ENCODE data around the gene NAV2. TPM values are rescaled to one million over a fixed set of nuclear protein-coding genes. Genes with fewer than 3 reads are reported as not detected.

The NAV2 gene
- total and polyA plus RNA-seq, 2 experiments from 2014 or later = 26.0 to 45.0 TPM

DNA sequence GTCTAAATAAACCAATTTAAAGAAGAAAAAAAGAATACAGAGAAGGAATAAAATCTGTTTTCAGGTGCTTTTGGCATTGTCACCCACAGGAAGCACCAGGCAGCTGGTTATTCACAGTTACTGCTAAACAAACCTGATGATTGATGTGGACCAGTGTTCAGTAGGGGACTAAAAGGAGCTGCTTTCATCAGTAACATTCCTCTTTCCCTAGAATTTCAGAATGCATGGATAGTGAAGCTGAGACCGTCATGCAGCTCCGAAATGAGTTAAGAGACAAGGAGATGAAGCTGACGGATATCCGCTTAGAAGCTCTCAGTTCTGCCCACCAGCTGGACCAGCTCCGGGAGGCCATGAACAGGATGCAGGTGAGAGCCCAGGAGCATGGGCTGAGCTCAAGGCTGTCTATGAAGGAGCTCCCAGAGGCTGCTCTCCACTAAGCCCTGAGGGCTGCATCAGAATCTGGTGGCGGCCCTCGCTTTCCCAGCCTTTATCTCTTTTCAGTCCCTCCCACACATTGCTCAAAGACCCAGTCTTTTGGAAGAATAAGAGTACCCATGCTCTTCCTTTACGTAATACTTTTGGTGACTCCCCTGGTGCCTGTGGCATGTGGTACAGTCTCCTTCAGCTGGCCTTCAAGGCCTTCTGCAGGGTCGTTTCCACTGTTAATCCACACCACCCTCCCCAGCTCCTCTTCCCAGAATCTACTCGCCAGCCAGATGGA lies 378.2 kb downstream of the NAV2 start:
- no peak overlapping the region for H3K4me2 ChIP-seq
- TF ChIP-seq POLR2AphosphoS5 (IDR thresholded peaks at IDR 0.05; ENCODE audit: low read depth) (no peak), ZNF331 (CRISPR knock-in tag; IDR thresholded peaks at IDR 0.05; ENCODE audit: low read depth) (no peak), ZNF114 (CRISPR knock-in tag; IDR thresholded peaks at IDR 0.05) (no peak), CREB1 (CRISPR knock-in tag; IDR thresholded peaks at IDR 0.05; ENCODE audit: low read depth) (no peak), JUNB (IDR thresholded peaks at IDR 0.05; ENCODE audit: unreplicated experiment) (no peak), STAT1 (IDR thresholded peaks at IDR 0.05; ENCODE audit: unreplicated experiment) (no peak), EZH2phosphoT487 (IDR thresholded peaks at IDR 0.05; ENCODE audit: unreplicated experiment) (no peak), EZH2 (IDR thresholded peaks at IDR 0.05; ENCODE audit: low read depth, unreplicated experiment) (no peak), NANOG (IDR thresholded peaks at IDR 0.05; ENCODE audit: borderline replicate concordance) (no peak)
- TF ChIP-seq, protein P1, sequence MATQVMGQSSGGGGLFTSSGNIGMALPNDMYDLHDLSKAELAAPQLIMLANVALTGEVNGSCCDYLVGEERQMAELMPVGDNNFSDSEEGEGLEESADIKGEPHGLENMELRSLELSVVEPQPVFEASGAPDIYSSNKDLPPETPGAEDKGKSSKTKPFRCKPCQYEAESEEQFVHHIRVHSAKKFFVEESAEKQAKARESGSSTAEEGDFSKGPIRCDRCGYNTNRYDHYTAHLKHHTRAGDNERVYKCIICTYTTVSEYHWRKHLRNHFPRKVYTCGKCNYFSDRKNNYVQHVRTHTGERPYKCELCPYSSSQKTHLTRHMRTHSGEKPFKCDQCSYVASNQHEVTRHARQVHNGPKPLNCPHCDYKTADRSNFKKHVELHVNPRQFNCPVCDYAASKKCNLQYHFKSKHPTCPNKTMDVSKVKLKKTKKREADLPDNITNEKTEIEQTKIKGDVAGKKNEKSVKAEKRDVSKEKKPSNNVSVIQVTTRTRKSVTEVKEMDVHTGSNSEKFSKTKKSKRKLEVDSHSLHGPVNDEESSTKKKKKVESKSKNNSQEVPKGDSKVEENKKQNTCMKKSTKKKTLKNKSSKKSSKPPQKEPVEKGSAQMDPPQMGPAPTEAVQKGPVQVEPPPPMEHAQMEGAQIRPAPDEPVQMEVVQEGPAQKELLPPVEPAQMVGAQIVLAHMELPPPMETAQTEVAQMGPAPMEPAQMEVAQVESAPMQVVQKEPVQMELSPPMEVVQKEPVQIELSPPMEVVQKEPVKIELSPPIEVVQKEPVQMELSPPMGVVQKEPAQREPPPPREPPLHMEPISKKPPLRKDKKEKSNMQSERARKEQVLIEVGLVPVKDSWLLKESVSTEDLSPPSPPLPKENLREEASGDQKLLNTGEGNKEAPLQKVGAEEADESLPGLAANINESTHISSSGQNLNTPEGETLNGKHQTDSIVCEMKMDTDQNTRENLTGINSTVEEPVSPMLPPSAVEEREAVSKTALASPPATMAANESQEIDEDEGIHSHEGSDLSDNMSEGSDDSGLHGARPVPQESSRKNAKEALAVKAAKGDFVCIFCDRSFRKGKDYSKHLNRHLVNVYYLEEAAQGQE (IDR thresholded peaks at IDR 0.05; ENCODE audit: unreplicated experiment) = no peak
- TF ChIP-seq, protein P2, sequence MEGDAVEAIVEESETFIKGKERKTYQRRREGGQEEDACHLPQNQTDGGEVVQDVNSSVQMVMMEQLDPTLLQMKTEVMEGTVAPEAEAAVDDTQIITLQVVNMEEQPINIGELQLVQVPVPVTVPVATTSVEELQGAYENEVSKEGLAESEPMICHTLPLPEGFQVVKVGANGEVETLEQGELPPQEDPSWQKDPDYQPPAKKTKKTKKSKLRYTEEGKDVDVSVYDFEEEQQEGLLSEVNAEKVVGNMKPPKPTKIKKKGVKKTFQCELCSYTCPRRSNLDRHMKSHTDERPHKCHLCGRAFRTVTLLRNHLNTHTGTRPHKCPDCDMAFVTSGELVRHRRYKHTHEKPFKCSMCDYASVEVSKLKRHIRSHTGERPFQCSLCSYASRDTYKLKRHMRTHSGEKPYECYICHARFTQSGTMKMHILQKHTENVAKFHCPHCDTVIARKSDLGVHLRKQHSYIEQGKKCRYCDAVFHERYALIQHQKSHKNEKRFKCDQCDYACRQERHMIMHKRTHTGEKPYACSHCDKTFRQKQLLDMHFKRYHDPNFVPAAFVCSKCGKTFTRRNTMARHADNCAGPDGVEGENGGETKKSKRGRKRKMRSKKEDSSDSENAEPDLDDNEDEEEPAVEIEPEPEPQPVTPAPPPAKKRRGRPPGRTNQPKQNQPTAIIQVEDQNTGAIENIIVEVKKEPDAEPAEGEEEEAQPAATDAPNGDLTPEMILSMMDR (conservative IDR thresholded peaks at IDR 0.05; ENCODE audit: low read depth in 2 of 2) = no peak
- TF ChIP-seq, protein P3, sequence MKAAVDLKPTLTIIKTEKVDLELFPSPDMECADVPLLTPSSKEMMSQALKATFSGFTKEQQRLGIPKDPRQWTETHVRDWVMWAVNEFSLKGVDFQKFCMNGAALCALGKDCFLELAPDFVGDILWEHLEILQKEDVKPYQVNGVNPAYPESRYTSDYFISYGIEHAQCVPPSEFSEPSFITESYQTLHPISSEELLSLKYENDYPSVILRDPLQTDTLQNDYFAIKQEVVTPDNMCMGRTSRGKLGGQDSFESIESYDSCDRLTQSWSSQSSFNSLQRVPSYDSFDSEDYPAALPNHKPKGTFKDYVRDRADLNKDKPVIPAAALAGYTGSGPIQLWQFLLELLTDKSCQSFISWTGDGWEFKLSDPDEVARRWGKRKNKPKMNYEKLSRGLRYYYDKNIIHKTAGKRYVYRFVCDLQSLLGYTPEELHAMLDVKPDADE (IDR thresholded peaks at IDR 0.05) = no peak
- TF ChIP-seq, protein P4, sequence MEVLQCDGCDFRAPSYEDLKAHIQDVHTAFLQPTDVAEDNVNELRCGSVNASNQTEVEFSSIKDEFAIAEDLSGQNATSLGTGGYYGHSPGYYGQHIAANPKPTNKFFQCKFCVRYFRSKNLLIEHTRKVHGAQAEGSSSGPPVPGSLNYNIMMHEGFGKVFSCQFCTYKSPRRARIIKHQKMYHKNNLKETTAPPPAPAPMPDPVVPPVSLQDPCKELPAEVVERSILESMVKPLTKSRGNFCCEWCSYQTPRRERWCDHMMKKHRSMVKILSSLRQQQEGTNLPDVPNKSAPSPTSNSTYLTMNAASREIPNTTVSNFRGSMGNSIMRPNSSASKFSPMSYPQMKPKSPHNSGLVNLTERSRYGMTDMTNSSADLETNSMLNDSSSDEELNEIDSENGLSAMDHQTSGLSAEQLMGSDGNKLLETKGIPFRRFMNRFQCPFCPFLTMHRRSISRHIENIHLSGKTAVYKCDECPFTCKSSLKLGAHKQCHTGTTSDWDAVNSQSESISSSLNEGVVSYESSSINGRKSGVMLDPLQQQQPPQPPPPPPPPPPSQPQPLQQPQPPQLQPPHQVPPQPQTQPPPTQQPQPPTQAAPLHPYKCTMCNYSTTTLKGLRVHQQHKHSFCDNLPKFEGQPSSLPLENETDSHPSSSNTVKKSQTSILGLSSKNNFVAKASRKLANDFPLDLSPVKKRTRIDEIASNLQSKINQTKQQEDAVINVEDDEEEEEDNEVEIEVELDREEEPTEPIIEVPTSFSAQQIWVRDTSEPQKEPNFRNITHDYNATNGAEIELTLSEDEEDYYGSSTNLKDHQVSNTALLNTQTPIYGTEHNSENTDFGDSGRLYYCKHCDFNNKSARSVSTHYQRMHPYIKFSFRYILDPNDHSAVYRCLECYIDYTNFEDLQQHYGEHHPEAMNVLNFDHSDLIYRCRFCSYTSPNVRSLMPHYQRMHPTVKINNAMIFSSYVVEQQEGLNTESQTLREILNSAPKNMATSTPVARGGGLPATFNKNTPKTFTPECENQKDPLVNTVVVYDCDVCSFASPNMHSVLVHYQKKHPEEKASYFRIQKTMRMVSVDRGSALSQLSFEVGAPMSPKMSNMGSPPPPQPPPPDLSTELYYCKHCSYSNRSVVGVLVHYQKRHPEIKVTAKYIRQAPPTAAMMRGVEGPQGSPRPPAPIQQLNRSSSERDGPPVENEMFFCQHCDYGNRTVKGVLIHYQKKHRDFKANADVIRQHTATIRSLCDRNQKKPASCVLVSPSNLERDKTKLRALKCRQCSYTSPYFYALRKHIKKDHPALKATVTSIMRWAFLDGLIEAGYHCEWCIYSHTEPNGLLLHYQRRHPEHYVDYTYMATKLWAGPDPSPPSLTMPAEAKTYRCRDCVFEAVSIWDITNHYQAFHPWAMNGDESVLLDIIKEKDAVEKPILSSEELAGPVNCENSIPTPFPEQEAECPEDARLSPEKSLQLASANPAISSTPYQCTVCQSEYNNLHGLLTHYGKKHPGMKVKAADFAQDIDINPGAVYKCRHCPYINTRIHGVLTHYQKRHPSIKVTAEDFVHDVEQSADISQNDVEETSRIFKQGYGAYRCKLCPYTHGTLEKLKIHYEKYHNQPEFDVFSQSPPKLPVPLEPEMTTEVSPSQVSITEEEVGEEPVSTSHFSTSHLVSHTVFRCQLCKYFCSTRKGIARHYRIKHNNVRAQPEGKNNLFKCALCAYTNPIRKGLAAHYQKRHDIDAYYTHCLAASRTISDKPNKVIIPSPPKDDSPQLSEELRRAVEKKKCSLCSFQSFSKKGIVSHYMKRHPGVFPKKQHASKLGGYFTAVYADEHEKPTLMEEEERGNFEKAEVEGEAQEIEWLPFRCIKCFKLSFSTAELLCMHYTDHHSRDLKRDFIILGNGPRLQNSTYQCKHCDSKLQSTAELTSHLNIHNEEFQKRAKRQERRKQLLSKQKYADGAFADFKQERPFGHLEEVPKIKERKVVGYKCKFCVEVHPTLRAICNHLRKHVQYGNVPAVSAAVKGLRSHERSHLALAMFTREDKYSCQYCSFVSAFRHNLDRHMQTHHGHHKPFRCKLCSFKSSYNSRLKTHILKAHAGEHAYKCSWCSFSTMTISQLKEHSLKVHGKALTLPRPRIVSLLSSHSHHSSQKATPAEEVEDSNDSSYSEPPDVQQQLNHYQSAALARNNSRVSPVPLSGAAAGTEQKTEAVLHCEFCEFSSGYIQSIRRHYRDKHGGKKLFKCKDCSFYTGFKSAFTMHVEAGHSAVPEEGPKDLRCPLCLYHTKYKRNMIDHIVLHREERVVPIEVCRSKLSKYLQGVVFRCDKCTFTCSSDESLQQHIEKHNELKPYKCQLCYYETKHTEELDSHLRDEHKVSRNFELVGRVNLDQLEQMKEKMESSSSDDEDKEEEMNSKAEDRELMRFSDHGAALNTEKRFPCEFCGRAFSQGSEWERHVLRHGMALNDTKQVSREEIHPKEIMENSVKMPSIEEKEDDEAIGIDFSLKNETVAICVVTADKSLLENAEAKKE (CRISPR knock-in tag; IDR thresholded peaks at IDR 0.05) = no peak
- no peak for DNase-seq (ENCODE audit: low spot score)
- no peaks in the 10 kb centered on the region for H3K79me2 ChIP-seq (replicated peaks; ENCODE audit: insufficient read depth)
- H3K4me3 ChIP-seq = no peak overlapping the region
- H2AFZ ChIP-seq = no peak overlapping the region
- Mint-ChIP-seq H3K4me1 (peaks cover 3% of the 10 kb centered on the region; the same call in 2 of the 3 replicates), H3K27me3 (ENCODE audit: insufficient read depth, low read depth, poor library complexity) (peaks cover 3% of the 10 kb centered on the region), H3K27ac (no peak overlapping the region), H3K4me3 (no peak overlapping the region), H3K9me3 (no peaks in the 10 kb centered on the region), H3K36me3 (ENCODE audit: low read depth) (peaks cover 88% of the 10 kb centered on the region)
- no peak overlapping the region for H3K27ac ChIP-seq (ENCODE audit: low read depth)
- peaks cover 3% of the 10 kb centered on the region; the same call in 1 of the 2 replicates for H4K20me1 ChIP-seq (replicated peaks; ENCODE audit: insufficient read depth)
- H3F3A ChIP-seq (replicated peaks; ENCODE audit: low read depth) = no peaks in the 10 kb centered on the region
- peaks cover 9% of the 10 kb centered on the region for H3K36me3 ChIP-seq (ENCODE audit: insufficient read depth)
- no peaks in the 10 kb centered on the region for H3K4me1 ChIP-seq (ENCODE audit: insufficient read depth)
- no peak for ATAC-seq
- no peaks in the 10 kb centered on the region for H3K9me2 ChIP-seq (ENCODE audit: insufficient read depth)
- no peaks in the 10 kb centered on the region for H3K27me3 ChIP-seq (ENCODE audit: insufficient read depth)

All from GM23338 (cell line).